Measurements from ENCODE around the gene GKAP1.

GKAP1 gene

DNA sequence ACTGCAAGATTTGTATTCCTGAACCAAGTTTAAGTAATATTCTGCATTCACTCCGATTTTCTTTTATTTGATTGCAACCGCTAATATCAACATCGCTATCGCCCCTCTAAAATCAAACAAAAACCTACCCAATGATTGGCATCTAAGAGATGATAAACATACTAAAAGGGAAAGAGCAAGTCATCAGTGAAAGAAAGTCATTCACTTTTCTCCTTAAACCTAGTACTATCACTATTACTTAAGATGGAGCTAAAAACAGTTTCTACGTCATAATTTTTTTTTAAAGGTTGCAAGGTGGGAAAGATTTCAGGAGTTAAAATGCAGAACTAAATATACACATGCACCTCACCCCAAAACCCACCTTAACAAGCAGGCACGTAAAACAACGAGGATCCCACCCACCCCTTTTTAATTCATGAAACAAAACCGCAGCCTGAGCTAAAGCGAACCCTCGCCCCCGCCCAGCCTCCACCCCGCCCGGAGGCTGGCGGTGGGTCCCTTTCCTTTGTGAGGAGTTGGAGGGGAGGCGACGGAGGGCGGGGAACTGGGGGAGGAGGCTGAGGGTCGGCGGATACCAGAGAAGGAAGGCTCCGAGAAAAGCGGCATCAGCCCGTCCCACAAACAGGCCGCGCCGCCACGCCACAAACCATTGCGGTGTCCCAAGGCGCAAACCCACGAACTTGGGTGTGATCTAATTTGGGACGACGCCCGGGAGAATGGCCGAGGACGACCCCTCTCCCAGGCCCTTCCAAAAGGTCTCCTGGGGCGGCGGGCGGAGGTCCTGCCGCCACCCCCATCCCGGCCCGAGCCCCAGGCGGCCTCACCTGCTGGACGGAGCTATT is 110.7 kb downstream of the GKAP1 start (continued):
- TF ChIP-seq ZNF677 (tag by site-specific recombination; IDR thresholded peaks at IDR 0.05) (no peak), ZNF221 (tag by site-specific recombination; IDR thresholded peaks at IDR 0.05; ENCODE audit: borderline replicate concordance) (no peak), ZNF266 (tag by site-specific recombination; IDR thresholded peaks at IDR 0.05; ENCODE audit: low read depth) (no peak), ZNF600 (tag by site-specific recombination; IDR thresholded peaks at IDR 0.05) (no peak), ZBTB1 (tag by site-specific recombination; IDR thresholded peaks at IDR 0.05) (no peak), ZBTB17 (tag by site-specific recombination; IDR thresholded peaks at IDR 0.05) (no peak), PRDM4 (tag by site-specific recombination; IDR thresholded peaks at IDR 0.05) (no peak), ZNF843 (tag by site-specific recombination; IDR thresholded peaks at IDR 0.05) (no peak), SP3 (tag by site-specific recombination; IDR thresholded peaks at IDR 0.05) (peak; percentile 55), ZNF830 (tag by site-specific recombination; IDR thresholded peaks at IDR 0.05; ENCODE audit: low read depth) (no peak), KLF16 (tag by site-specific recombination; IDR thresholded peaks at IDR 0.05) (no peak), GLI2 (tag by site-specific recombination; IDR thresholded peaks at IDR 0.05; ENCODE audit: borderline replicate concordance, low read depth) (no peak), ZSCAN30 (tag by site-specific recombination; IDR thresholded peaks at IDR 0.05) (no peak), BCL11B (tag by site-specific recombination; IDR thresholded peaks at IDR 0.05; ENCODE audit: low read depth) (no peak), PRDM2 (tag by site-specific recombination; IDR thresholded peaks at IDR 0.05; ENCODE audit: borderline replicate concordance) (no peak), EGR2 (tag by site-specific recombination; IDR thresholded peaks at IDR 0.05; ENCODE audit: low read depth) (peak; percentile 90), ZNF623 (tag by site-specific recombination; IDR thresholded peaks at IDR 0.05) (no peak), KLF1 (tag by site-specific recombination; IDR thresholded peaks at IDR 0.05) (peak; percentile 77), ZNF280D (tag by site-specific recombination; IDR thresholded peaks at IDR 0.05) (no peak), ZNF610 (tag by site-specific recombination; IDR thresholded peaks at IDR 0.05; ENCODE audit: borderline replicate concordance) (no peak)
- TF ChIP-seq, protein P1, sequence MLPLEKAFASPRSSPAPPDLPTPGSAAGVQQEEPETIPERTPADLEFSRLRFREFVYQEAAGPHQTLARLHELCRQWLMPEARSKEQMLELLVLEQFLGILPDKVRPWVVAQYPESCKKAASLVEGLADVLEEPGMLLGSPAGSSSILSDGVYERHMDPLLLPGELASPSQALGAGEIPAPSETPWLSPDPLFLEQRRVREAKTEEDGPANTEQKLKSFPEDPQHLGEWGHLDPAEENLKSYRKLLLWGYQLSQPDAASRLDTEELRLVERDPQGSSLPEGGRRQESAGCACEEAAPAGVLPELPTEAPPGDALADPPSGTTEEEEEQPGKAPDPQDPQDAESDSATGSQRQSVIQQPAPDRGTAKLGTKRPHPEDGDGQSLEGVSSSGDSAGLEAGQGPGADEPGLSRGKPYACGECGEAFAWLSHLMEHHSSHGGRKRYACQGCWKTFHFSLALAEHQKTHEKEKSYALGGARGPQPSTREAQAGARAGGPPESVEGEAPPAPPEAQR (tag by site-specific recombination; IDR thresholded peaks at IDR 0.05): no peak
- TF ChIP-seq, protein P2, sequence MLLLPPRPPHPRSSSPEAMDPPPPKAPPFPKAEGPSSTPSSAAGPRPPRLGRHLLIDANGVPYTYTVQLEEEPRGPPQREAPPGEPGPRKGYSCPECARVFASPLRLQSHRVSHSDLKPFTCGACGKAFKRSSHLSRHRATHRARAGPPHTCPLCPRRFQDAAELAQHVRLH (tag by site-specific recombination; IDR thresholded peaks at IDR 0.05): no peak
- TF ChIP-seq, protein P3, sequence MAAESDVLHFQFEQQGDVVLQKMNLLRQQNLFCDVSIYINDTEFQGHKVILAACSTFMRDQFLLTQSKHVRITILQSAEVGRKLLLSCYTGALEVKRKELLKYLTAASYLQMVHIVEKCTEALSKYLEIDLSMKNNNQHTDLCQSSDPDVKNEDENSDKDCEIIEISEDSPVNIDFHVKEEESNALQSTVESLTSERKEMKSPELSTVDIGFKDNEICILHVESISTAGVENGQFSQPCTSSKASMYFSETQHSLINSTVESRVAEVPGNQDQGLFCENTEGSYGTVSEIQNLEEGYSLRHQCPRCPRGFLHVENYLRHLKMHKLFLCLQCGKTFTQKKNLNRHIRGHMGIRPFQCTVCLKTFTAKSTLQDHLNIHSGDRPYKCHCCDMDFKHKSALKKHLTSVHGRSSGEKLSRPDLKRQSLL (tag by site-specific recombination; IDR thresholded peaks at IDR 0.05): no peak
- TF ChIP-seq, protein P4, sequence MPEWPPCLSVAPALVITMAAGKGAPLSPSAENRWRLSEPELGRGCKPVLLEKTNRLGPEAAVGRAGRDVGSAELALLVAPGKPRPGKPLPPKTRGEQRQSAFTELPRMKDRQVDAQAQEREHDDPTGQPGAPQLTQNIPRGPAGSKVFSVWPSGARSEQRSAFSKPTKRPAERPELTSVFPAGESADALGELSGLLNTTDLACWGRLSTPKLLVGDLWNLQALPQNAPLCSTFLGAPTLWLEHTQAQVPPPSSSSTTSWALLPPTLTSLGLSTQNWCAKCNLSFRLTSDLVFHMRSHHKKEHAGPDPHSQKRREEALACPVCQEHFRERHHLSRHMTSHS (tag by site-specific recombination; IDR thresholded peaks at IDR 0.05): no peak

All from HEK293 (cell line).